Adrenal gland (tissue), 12 donors: Measurements from ENCODE around the gene CDH4. TPM values are rescaled to one million over a fixed set of nuclear protein-coding genes. Genes with fewer than 3 reads are reported as not detected.

Source experiments
- DNase-seq, 7 donors: peaks; one replicate each; pipeline ENCODE4 v3.0.0-alpha.2; 2019 to 2020
- H3K27ac ChIP-seq, 5 donors: fragments of 200-600 bp; sonication (generic) in 4 of 5; 1 replicate in 3 of 5; 2 replicates in 2 of 5; pipeline versions ENCODE4 v1.5.1 to v1.8.0; 2016 to 2020; ENCODE audit warnings: mild to moderate bottlenecking in 1 of 5
- H3K27me3 ChIP-seq: fragments of 200-600 bp; 2 replicates; pipeline ENCODE4 v1.8.0; 2021
- H3K36me3 ChIP-seq, 2 donors: fragments of 200-600 bp; replicated peaks in 1 of 2; 1 replicate in 1 of 2; 2 replicates in 1 of 2; pipeline versions ENCODE4 v1.5.1 to v1.8.0; 2018 to 2022
- H3K4me1 ChIP-seq, 2 donors: fragments of 200-600 bp; replicated peaks in 1 of 2; 1 replicate in 1 of 2; 2 replicates in 1 of 2; pipeline versions ENCODE4 v1.5.1 to v1.8.0; 2018 to 2021
- H3K4me3 ChIP-seq, 4 donors: fragments of 200-600 bp; sonication (generic) in 3 of 4; one replicate each; pipeline ENCODE4 v1.5.1; 2016 to 2018
- H3K9me3 ChIP-seq, 3 donors: fragments of 200-600 bp; sonication (generic) in 1 of 3; replicated peaks in 1 of 3; 1 replicate in 2 of 3; 2 replicates in 1 of 3; pipeline versions ENCODE4 v1.5.1 to v1.8.0; 2016 to 2021
- POLR2A ChIP-seq, 2 donors: fragments of 450-650 bp; IDR thresholded peaks; one replicate each; pipeline ENCODE4 v1.6.1; 2017; ENCODE audit warnings: antibody characterized with exemption in 2 of 2, mild to moderate bottlenecking in 2 of 2, moderate library complexity in 1 of 2
- WGBS, 4 donors: extraction: QIAGEN DNeasy Blood & Tissue Kit in 2 of 4; methylation state at CpG; one replicate each; pipeline versions ENCODE4 v1.1.5 to v1.1.7; 2013 to 2017; 5-methylcytosine and 5-hydroxymethylcytosine counted together
- intact Hi-C, 2 donors: fragments of 100-400 bp; cut with DNase I; formaldehyde crosslinking; loops; one replicate each; pipeline versions ENCODE4 v1.14.1 to v1.15.0; 2022 to 2023
- polyA plus RNA-seq, 3 donors: library from polyadenylated mRNA; stranded (reverse); fragments of 200-250 nt in 2 of 3; fragments of 350-450 nt in 1 of 3; fragmentation: Illumina TruSeq in 1 of 3; extraction: RNeasy Lipid Tissue Mini Kit (QIAGEN cat#74804) in 1 of 3; gene quantifications; one replicate each; pipeline ENCODE4 v1.2.3, GENCODE V29; 2013 to 2014
- total RNA-seq, 9 donors: library from RNA; depleted of rRNA in 4 of 9; stranded (reverse); fragments of >200 nt in 4 of 9; fragments of 120-200 nt in 1 of 9; fragmentation: NEBNext Ultra II Directional in 1 of 9; extraction: Animal tissue kit (Norgen Biotek cat#: 25700) in 1 of 9; gene quantifications; one replicate each; pipeline versions ENCODE4 v1.1.0 to v1.2.4, GENCODE V29; 2013 to 2023
- TF ChIP-seq, protein P1 (sequence below), 6 experiments: fragments of 450-650 bp in 4 of 6; fragments of 200-600 bp in 2 of 6; sonication (generic) in 1 of 6; IDR thresholded peaks; 1 replicate in 5 of 6; 2 replicates in 1 of 6; pipeline versions ENCODE4 v1.5.1 to v1.8.0; 2016 to 2021; ENCODE audit warnings: antibody characterized with exemption in 6 of 6, mild to moderate bottlenecking in 2 of 6, moderate library complexity in 1 of 6
- donor health status: healthy with polysubstance abuse.
- donor health status: Bipolar disorder and iron deficiency.
- donor health status: DM: yes; HTN: yes; CAD: no.
- donor health status: DM: no; HTN: no; CAD: no.
- donor health status: DM: no; HTN: no; CAD: no.
- donor health status: DM: yes; HTN: yes; CAD: no.

The CDH4 gene
- total and polyA plus RNA-seq, 12 donors, result 0.08 to 0.53 (median 0.20) TPM; not detected in 3

GRCh38 chr20:61806995-61807394 is 554.9 kb downstream of the CDH4 start:
- Histone ChIP-seq H3K27ac (no peak overlapping the region), H3K36me3 (no peaks in the 10 kb centered on the region), H3K4me1 (no peaks in the 10 kb centered on the region), H3K9me3 (no peaks in the 10 kb centered on the region), H3K4me3 (no peak overlapping the region), H3K27me3 (no peaks in the 10 kb centered on the region)
- TF ChIP-seq, protein P1, sequence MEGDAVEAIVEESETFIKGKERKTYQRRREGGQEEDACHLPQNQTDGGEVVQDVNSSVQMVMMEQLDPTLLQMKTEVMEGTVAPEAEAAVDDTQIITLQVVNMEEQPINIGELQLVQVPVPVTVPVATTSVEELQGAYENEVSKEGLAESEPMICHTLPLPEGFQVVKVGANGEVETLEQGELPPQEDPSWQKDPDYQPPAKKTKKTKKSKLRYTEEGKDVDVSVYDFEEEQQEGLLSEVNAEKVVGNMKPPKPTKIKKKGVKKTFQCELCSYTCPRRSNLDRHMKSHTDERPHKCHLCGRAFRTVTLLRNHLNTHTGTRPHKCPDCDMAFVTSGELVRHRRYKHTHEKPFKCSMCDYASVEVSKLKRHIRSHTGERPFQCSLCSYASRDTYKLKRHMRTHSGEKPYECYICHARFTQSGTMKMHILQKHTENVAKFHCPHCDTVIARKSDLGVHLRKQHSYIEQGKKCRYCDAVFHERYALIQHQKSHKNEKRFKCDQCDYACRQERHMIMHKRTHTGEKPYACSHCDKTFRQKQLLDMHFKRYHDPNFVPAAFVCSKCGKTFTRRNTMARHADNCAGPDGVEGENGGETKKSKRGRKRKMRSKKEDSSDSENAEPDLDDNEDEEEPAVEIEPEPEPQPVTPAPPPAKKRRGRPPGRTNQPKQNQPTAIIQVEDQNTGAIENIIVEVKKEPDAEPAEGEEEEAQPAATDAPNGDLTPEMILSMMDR (IDR thresholded peaks at IDR 0.05), result no peak
- TF ChIP-seq POLR2A (IDR thresholded peaks at IDR 0.05), result no peak
- intact Hi-C loops, result no loop called here
- 58 to 90% (median 66%) methylated on average over 5 to 7 of the region's 7 CpGs for WGBS, 4 donors
- DNase-seq, result no peak

GRCh38 chr20:61807471-61808160 is 555.6 kb downstream of the CDH4 start:
- intact Hi-C loops, result no loop called here
- TF ChIP-seq, protein P1 (IDR thresholded peaks at IDR 0.05), result no peak
- TF ChIP-seq POLR2A (IDR thresholded peaks at IDR 0.05), result no peak
- no peak for DNase-seq
- 74 to 78% (median 76%) methylated on average over 16 to 22 of the region's 22 CpGs for WGBS, 4 donors
- Histone ChIP-seq H3K27me3 (no peaks in the 10 kb centered on the region), H3K27ac (no peak overlapping the region), H3K4me3 (no peak overlapping the region), H3K9me3 (no peaks in the 10 kb centered on the region), H3K4me1 (no peaks in the 10 kb centered on the region), H3K36me3 (no peaks in the 10 kb centered on the region)

DNA sequence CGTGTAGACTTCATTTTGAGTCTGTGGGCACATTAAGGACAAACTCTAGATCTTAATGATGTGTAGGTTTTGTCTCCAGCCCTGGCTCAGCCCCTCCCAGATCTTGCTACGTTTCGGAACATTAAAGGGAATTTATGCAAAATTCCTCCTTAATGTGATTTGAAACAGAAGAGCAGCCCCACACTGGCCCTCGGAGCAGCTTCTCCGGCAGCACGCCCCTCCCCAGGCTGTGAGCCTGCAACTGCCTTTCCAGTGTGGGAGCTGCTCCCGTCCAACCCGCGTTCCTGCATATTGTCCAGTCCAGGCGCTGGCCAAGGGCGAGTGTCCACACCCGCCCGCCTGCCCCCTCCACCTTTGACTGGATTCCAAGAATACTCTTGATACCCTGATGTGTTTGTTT is 556.4 kb downstream of the CDH4 start:
- Histone ChIP-seq H3K4me1 (no peaks in the 10 kb centered on the region), H3K36me3 (no peaks in the 10 kb centered on the region), H3K27ac (no peak overlapping the region), H3K27me3 (no peaks in the 10 kb centered on the region), H3K4me3 (no peak overlapping the region), H3K9me3 (no peaks in the 10 kb centered on the region)
- intact Hi-C loops, result no loop called here
- no peak for DNase-seq
- TF ChIP-seq, protein P1 (IDR thresholded peaks at IDR 0.05), result no peak
- no peak for TF ChIP-seq POLR2A (IDR thresholded peaks at IDR 0.05)
- WGBS, 4 donors, result 29 to 44% (median 34%) methylated on average over 13 of the region's 13 CpGs

DNA sequence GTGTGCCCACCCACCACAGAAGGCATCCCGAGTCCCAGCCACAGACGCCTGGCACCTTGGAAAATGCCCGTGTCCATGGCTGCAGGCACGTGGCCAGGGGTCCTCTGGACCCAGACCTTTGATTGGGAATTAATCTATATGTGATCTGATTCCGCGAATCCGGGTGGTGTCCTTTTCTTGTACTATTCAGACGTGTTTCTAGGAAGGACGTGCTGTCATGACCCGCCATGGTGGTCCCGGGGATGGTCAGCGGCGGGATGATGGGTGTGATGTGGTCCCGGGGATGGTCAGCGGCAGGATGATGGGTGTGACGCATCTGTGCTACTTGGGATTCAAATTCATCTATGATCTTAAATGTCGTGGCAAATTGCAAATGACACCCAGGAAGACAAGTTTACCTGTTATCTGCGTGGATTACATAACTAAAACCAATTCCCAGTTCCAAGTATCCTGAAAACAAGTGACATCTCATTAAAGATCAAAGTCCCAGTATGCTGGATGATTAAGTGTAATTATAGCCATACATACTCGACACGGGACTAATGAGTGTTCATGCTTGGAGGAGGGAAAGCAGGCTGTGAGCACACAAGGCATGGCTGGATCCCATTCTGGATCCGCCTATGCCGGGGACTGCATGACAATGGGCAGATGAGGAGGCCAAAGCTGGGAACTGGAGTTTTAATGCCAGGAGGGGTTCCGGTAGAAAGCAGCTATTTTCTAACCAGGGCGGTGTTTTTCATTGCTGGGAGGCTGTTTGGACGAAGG is 557.1 kb downstream of the CDH4 start:
- no peaks in the 10 kb centered on the region for H3K9me3 ChIP-seq
- H3K36me3 ChIP-seq, result no peaks in the 10 kb centered on the region
- H3K4me3 ChIP-seq, result no peak overlapping the region
- intact Hi-C loops, result no loop called here
- WGBS, 4 donors, result 75 to 82% (median 82%) methylated on average over 21 to 25 of the region's 25 CpGs
- DNase-seq, result no peak
- TF ChIP-seq, protein P1 (IDR thresholded peaks at IDR 0.05), result no peak
- no peak for TF ChIP-seq POLR2A (IDR thresholded peaks at IDR 0.05)
- no peaks in the 10 kb centered on the region for H3K4me1 ChIP-seq
- H3K27me3 ChIP-seq, result no peaks in the 10 kb centered on the region
- H3K27ac ChIP-seq, result no peak overlapping the region
